Gastrocnemius medialis (tissue), 4 donors: ENCODE results near the gene SEC61G. TPM values are rescaled to one million over a fixed set of nuclear protein-coding genes. Genes with fewer than 3 reads are reported as not detected.

Source experiments
- ATAC-seq, 2 donors: fragments of 150-250 bp; one replicate each; pipeline ENCODE4 v1.9.1; 2016
- DNase-seq, 2 donors: peaks; one replicate each; pipeline ENCODE4 v3.0.0-alpha.2; 2019
- H3K27ac ChIP-seq, 4 donors: fragments of 200-600 bp; sonication (generic); 1 replicate in 1 of 4; 2 replicates in 3 of 4; pipeline ENCODE4 v1.5.1; 2016 to 2018; ENCODE audit warnings: mild to moderate bottlenecking in 2 of 4, moderate library complexity in 1 of 4
- H3K27me3 ChIP-seq, 3 donors: fragments of 200-600 bp; sonication (generic) in 2 of 3; 1 replicate in 1 of 3; 2 replicates in 2 of 3; pipeline versions ENCODE4 v1.5.1 to v1.6.0; 2016 to 2019; ENCODE audit warnings: mild to moderate bottlenecking in 1 of 3, moderate library complexity in 1 of 3
- H3K36me3 ChIP-seq, 2 donors: fragments of 200-600 bp; sonication (generic) in 1 of 2; one replicate each; pipeline ENCODE4 v1.5.1; 2017 to 2018
- H3K4me1 ChIP-seq, 2 donors: fragments of 200-600 bp; sonication (generic) in 1 of 2; one replicate each; pipeline ENCODE4 v1.5.1; 2016 to 2017; ENCODE audit warnings: mild to moderate bottlenecking in 2 of 2
- H3K4me3 ChIP-seq, 4 donors: fragments of 200-600 bp; sonication (generic) in 3 of 4; 1 replicate in 1 of 4; 2 replicates in 3 of 4; pipeline ENCODE4 v1.5.1; 2016 to 2019; ENCODE audit warnings: mild to moderate bottlenecking in 2 of 4
- H3K9me3 ChIP-seq, 3 donors: fragments of 200-600 bp; sonication (generic) in 2 of 3; 1 replicate in 1 of 3; 2 replicates in 2 of 3; pipeline ENCODE4 v1.5.1; 2016 to 2019
- POLR2A ChIP-seq, 2 donors: fragments of 450-650 bp; IDR thresholded peaks; one replicate each; pipeline ENCODE4 v1.6.1; 2017; ENCODE audit warnings: antibody characterized with exemption in 2 of 2, mild to moderate bottlenecking in 2 of 2, moderate library complexity in 2 of 2
- in situ Hi-C, 4 donors: fragments of 200-750 bp; cut with MboI; loops; one replicate each; pipeline versions ENCODE4 v1.15.0 to v1.8.0; 2017; ENCODE audit warnings: low sequenced_read_pairs in 4 of 4
- intact Hi-C: fragments of 100-400 bp; cut with DNase I; formaldehyde crosslinking; loops from one replicate; pipeline ENCODE4 v1.15.1; 2023; ENCODE audit warnings: low total_unique reads
- total RNA-seq, 4 donors: library from RNA; depleted of rRNA; stranded (reverse); fragments of >200 nt; gene quantifications; one replicate each; pipeline versions ENCODE4 v1.1.0 to v1.2.3, GENCODE V29; 2016
- TF ChIP-seq, protein P1 (sequence below), 5 experiments: fragments of 450-650 bp in 3 of 5; fragments of 200-600 bp in 2 of 5; sonication (generic) in 2 of 5; IDR thresholded peaks in 4 of 5; conservative IDR thresholded peaks in 1 of 5; 1 replicate in 4 of 5; 2 replicates in 1 of 5; pipeline ENCODE4 v1.5.1; 2016 to 2019; ENCODE audit warnings: antibody characterized with exemption in 5 of 5, mild to moderate bottlenecking in 3 of 5, moderate library complexity in 3 of 5

The SEC61G gene
- total RNA-seq, 4 donors from 2014 or later, result 133 to 292 (median 165) TPM

DNA sequence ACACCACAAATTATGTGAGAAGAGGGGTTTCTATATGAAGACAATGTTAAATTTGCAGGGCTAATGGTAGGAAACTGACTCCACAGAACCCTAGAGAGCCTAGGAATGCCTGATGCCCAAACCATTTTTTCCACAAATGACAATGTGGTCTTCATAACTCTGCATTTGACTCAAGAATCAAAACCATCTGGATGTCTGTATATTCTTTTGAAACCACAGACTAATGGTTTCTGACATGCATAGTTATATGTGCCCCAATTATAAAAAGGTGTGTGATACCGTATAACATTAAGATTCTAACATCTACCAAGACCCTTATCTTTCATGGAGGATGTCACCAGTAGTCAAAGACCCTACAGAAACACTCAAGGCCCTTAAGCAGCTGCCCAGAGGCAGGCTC, 20.3 kb downstream of the SEC61G start:
- in situ Hi-C loops (no loop called here), intact Hi-C loops (no loop called here)
- DNase-seq (no peak), ATAC-seq (no peak)
- no peak overlapping the region for H3K4me3 ChIP-seq
- H3K27me3 ChIP-seq, result no peaks in the 10 kb centered on the region
- no peaks in the 10 kb centered on the region for H3K4me1 ChIP-seq
- H3K9me3 ChIP-seq, result no peaks in the 10 kb centered on the region
- TF ChIP-seq POLR2A (IDR thresholded peaks at IDR 0.05), result no peak
- TF ChIP-seq, protein P1, sequence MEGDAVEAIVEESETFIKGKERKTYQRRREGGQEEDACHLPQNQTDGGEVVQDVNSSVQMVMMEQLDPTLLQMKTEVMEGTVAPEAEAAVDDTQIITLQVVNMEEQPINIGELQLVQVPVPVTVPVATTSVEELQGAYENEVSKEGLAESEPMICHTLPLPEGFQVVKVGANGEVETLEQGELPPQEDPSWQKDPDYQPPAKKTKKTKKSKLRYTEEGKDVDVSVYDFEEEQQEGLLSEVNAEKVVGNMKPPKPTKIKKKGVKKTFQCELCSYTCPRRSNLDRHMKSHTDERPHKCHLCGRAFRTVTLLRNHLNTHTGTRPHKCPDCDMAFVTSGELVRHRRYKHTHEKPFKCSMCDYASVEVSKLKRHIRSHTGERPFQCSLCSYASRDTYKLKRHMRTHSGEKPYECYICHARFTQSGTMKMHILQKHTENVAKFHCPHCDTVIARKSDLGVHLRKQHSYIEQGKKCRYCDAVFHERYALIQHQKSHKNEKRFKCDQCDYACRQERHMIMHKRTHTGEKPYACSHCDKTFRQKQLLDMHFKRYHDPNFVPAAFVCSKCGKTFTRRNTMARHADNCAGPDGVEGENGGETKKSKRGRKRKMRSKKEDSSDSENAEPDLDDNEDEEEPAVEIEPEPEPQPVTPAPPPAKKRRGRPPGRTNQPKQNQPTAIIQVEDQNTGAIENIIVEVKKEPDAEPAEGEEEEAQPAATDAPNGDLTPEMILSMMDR (IDR thresholded peaks at IDR 0.05 in 4 of 5, conservative IDR thresholded peaks at IDR 0.05 in 1 of 5), result no peak
- H3K36me3 ChIP-seq, result no peaks in the 10 kb centered on the region
- H3K27ac ChIP-seq, result no peak overlapping the region

GRCh38 chr7:54729107-54729506, 29.9 kb downstream of the SEC61G start:
- ATAC-seq (no peak), DNase-seq (no peak)
- H3K36me3 ChIP-seq, result no peaks in the 10 kb centered on the region
- intact Hi-C loops, result no loop called here
- H3K4me1 ChIP-seq, result no peaks in the 10 kb centered on the region
- no peaks in the 10 kb centered on the region for H3K27me3 ChIP-seq
- no peak overlapping the region for H3K27ac ChIP-seq
- in situ Hi-C loops, result no loop called here
- no peaks in the 10 kb centered on the region for H3K9me3 ChIP-seq
- TF ChIP-seq POLR2A (IDR thresholded peaks at IDR 0.05), result no peak
- TF ChIP-seq, protein P1 (IDR thresholded peaks at IDR 0.05 in 4 of 5, conservative IDR thresholded peaks at IDR 0.05 in 1 of 5), result no peak
- H3K4me3 ChIP-seq, result no peak overlapping the region

GRCh38 chr7:54728411-54728810, 30.6 kb downstream of the SEC61G start:
- Histone ChIP-seq H3K4me1 (no peaks in the 10 kb centered on the region), H3K4me3 (no peak overlapping the region), H3K27ac (no peak overlapping the region), H3K36me3 (no peaks in the 10 kb centered on the region), H3K9me3 (no peaks in the 10 kb centered on the region), H3K27me3 (no peaks in the 10 kb centered on the region)
- ATAC-seq, result no peak
- intact Hi-C loops (no loop called here), in situ Hi-C loops (no loop called here)
- no peak for DNase-seq
- TF ChIP-seq, protein P1 (IDR thresholded peaks at IDR 0.05 in 4 of 5, conservative IDR thresholded peaks at IDR 0.05 in 1 of 5), result no peak
- TF ChIP-seq POLR2A (IDR thresholded peaks at IDR 0.05), result no peak

- intact Hi-C loops (no loop called here), in situ Hi-C loops (no loop called here)
- Histone ChIP-seq H3K4me3 (no peak overlapping the region), H3K27ac (no peak overlapping the region), H3K27me3 (no peaks in the 10 kb centered on the region), H3K4me1 (no peaks in the 10 kb centered on the region), H3K9me3 (no peaks in the 10 kb centered on the region), H3K36me3 (no peaks in the 10 kb centered on the region)
- ATAC-seq, result no peak
- TF ChIP-seq, protein P1 (IDR thresholded peaks at IDR 0.05 in 4 of 5, conservative IDR thresholded peaks at IDR 0.05 in 1 of 5), result no peak
- TF ChIP-seq POLR2A (IDR thresholded peaks at IDR 0.05), result no peak
- no peak for DNase-seq
Observed at GRCh38 chr7:54725255-54725654, 33.8 kb downstream of the SEC61G start.

- ATAC-seq (no peak), DNase-seq (no peak)
- Histone ChIP-seq H3K4me3 (no peak overlapping the region), H3K36me3 (no peaks in the 10 kb centered on the region), H3K27ac (no peak overlapping the region), H3K9me3 (no peaks in the 10 kb centered on the region), H3K4me1 (no peaks in the 10 kb centered on the region), H3K27me3 (no peaks in the 10 kb centered on the region)
- intact Hi-C loops, result no loop called here
- in situ Hi-C loops, result no loop called here
- no peak for TF ChIP-seq POLR2A (IDR thresholded peaks at IDR 0.05)
- TF ChIP-seq, protein P1 (IDR thresholded peaks at IDR 0.05 in 4 of 5, conservative IDR thresholded peaks at IDR 0.05 in 1 of 5), result no peak
Observed at GRCh38 chr7:54722502-54722901, 36.5 kb downstream of the SEC61G start.
